ENCODE data around the gene KCTD5.
"Not testable (repeated sequence)": the region's sequence is repeated elsewhere in the genome, so short reads cannot be mapped to it uniquely, and the experiment has no call there.

DNA sequence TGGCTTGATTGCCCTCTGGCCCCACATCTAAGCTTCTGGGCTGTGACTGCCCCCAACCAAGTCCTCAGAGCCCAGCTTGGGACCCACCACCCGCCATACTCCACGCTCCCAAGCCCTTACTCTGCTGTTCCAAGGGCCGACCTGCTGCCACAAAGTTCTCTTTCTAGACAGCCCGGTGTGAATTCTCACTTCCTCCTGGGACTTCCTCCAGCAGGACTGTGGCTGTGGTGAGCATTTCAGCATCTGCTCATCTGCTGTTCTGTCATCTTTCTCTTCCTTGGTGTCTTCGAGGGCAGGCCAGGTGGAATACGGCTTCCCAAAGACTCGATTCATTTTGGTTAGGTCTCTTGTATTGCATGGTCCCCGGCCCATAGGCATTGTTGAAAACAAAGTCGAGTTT is 3.8 kb downstream of the KCTD5 start:
- TF ChIP-seq, protein P1, sequence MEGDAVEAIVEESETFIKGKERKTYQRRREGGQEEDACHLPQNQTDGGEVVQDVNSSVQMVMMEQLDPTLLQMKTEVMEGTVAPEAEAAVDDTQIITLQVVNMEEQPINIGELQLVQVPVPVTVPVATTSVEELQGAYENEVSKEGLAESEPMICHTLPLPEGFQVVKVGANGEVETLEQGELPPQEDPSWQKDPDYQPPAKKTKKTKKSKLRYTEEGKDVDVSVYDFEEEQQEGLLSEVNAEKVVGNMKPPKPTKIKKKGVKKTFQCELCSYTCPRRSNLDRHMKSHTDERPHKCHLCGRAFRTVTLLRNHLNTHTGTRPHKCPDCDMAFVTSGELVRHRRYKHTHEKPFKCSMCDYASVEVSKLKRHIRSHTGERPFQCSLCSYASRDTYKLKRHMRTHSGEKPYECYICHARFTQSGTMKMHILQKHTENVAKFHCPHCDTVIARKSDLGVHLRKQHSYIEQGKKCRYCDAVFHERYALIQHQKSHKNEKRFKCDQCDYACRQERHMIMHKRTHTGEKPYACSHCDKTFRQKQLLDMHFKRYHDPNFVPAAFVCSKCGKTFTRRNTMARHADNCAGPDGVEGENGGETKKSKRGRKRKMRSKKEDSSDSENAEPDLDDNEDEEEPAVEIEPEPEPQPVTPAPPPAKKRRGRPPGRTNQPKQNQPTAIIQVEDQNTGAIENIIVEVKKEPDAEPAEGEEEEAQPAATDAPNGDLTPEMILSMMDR (IDR thresholded peaks at IDR 0.05): not testable (repeated sequence)
- not testable (repeated sequence) for TF ChIP-seq POLR2A (IDR thresholded peaks at IDR 0.05)

Data from sigmoid colon (tissue), 3 donors.